Measurements from ENCODE around the gene TMTC1. TPM values are rescaled to one million over a fixed set of nuclear protein-coding genes. Genes with fewer than 3 reads are reported as not detected.

TMTC1 gene
- total and polyA plus RNA-seq, 2 experiments from 2014 or later: 4.8 to 24.3 TPM

GRCh38 chr12:29695026-29695425 lies 88.7 kb downstream of the TMTC1 start:
- Histone ChIP-seq H3K36me3 (ENCODE audit: insufficient read depth) (no peaks in the 10 kb centered on the region), H3K9me2 (ENCODE audit: insufficient read depth) (no peaks in the 10 kb centered on the region), H4K20me1 (replicated peaks; ENCODE audit: insufficient read depth) (no peaks in the 10 kb centered on the region), H3K79me2 (replicated peaks; ENCODE audit: insufficient read depth) (no peaks in the 10 kb centered on the region), H3K27me3 (ENCODE audit: insufficient read depth) (no peaks in the 10 kb centered on the region), H3F3A (replicated peaks; ENCODE audit: low read depth) (no peaks in the 10 kb centered on the region), H3K4me2 (no peak overlapping the region), H2AFZ (no peak overlapping the region), H3K4me1 (ENCODE audit: insufficient read depth) (peaks cover 36% of the 10 kb centered on the region), H3K27ac (ENCODE audit: low read depth) (no peak overlapping the region), H3K4me3 (no peak overlapping the region)
- ATAC-seq (no peak), DNase-seq (ENCODE audit: low spot score) (no peak)
- Mint-ChIP-seq H3K27me3 (ENCODE audit: insufficient read depth, low read depth, poor library complexity) (peaks cover 3% of the 10 kb centered on the region), H3K9me3 (no peaks in the 10 kb centered on the region), H3K36me3 (ENCODE audit: low read depth) (peaks cover 4% of the 10 kb centered on the region; the same call in 2 of the 3 replicates), H3K4me1 (peaks cover 43% of the 10 kb centered on the region), H3K4me3 (no peak overlapping the region), H3K27ac (no peak overlapping the region)
- no peak for TF ChIP-seq REST (IDR thresholded peaks at IDR 0.05; ENCODE audit: unreplicated experiment)
- TF ChIP-seq NANOG (IDR thresholded peaks at IDR 0.05; ENCODE audit: borderline replicate concordance): no peak
- TF ChIP-seq CTCF (conservative IDR thresholded peaks at IDR 0.05; ENCODE audit: low read depth in 2 of 2): no peak
- no peak for TF ChIP-seq JUNB (IDR thresholded peaks at IDR 0.05; ENCODE audit: unreplicated experiment)
- no peak for TF ChIP-seq POLR2AphosphoS5 (IDR thresholded peaks at IDR 0.05; ENCODE audit: low read depth)
- no peak for TF ChIP-seq ZNF462 (CRISPR knock-in tag; IDR thresholded peaks at IDR 0.05)
- no peak for TF ChIP-seq ZNF114 (CRISPR knock-in tag; IDR thresholded peaks at IDR 0.05)
- TF ChIP-seq EZH2 (IDR thresholded peaks at IDR 0.05; ENCODE audit: low read depth, unreplicated experiment): no peak
- no peak for TF ChIP-seq ZNF331 (CRISPR knock-in tag; IDR thresholded peaks at IDR 0.05; ENCODE audit: low read depth)
- TF ChIP-seq ETS1 (IDR thresholded peaks at IDR 0.05): no peak
- TF ChIP-seq CREB1 (CRISPR knock-in tag; IDR thresholded peaks at IDR 0.05; ENCODE audit: low read depth): no peak
- no peak for TF ChIP-seq STAT1 (IDR thresholded peaks at IDR 0.05; ENCODE audit: unreplicated experiment)
- TF ChIP-seq EZH2phosphoT487 (IDR thresholded peaks at IDR 0.05; ENCODE audit: unreplicated experiment): no peak
